ENCODE measurements around the gene SERPINI1.

Gene SERPINI1

DNA sequence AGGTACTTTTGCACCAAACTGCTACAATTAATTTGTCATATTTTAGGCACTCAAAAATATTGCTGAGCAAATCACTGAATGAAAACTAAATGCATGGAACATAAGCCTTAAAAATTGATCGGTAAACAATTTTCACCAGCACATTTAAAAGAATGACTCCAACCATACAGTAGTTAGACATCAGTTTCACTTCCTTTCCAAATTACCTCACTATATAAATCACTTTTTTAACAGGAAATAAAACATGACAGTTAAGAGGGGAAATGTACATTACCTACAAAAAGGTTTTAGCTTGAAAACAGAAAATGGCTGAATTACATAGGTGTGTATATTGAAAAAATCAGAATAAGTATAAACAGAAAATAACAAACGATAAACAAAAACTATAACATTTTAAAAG is 108.4 kb downstream of the SERPINI1 start:
- Histone ChIP-seq H3K4me3 (ENCODE audit: low read length) (no peak overlapping the region), H3K4me1 (ENCODE audit: control insufficient read depth, insufficient read depth, low read length) (no peaks in the 10 kb centered on the region), H3K27me3 (ENCODE audit: control insufficient read depth, insufficient read depth, low read length) (no peaks in the 10 kb centered on the region), H3K27ac (ENCODE audit: low read depth, low read length) (no peak overlapping the region), H3K36me3 (ENCODE audit: control insufficient read depth, insufficient read depth, low read length) (no peaks in the 10 kb centered on the region), H3K9ac (ENCODE audit: low read length) (no peak overlapping the region)

DNA sequence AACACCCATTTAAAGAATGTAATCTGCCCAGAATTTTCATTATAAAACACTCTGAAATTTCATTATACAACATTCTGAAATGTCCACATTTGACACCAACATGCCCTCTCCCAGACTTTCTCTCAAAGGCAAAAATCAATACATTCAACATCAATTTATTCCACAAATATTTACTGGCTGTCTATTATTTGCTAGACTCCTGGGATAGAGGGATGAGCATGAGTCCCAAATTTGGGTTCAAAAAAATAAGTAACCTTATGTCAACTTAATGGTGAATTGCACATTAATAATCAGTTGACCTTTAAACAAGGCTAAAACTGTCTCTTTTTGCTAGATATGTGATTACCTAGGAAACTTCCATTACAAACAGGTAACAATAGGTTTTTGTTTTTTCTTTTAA is 109.0 kb downstream of the SERPINI1 start:
- Histone ChIP-seq H3K4me1 (ENCODE audit: control insufficient read depth, insufficient read depth, low read length) (no peaks in the 10 kb centered on the region), H3K27ac (ENCODE audit: low read depth, low read length) (no peak overlapping the region), H3K36me3 (ENCODE audit: control insufficient read depth, insufficient read depth, low read length) (no peaks in the 10 kb centered on the region), H3K27me3 (ENCODE audit: control insufficient read depth, insufficient read depth, low read length) (no peaks in the 10 kb centered on the region), H3K9ac (ENCODE audit: low read length) (no peak overlapping the region), H3K4me3 (ENCODE audit: low read length) (no peak overlapping the region)

DNA sequence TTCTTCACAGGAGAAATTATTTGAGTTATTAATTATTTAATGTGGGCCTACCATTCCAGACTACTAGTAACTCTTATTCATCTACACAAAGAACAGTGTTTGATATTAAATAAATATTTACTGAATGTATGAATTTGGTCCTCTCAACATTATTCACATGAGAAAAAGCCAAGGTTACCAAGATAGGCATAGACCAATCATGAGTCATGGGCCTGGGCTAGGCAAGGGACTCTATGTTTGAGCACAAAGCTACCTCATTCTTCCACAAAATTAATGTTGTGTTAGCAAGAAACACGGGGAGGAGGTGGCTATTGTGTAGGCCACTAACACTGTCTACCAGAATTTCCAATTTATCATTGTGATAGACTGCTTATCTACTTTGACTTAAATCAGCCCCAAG is 115.7 kb downstream of the SERPINI1 start:
- H3K36me3 ChIP-seq (ENCODE audit: control insufficient read depth, insufficient read depth, low read length): no peaks in the 10 kb centered on the region
- no peak overlapping the region for H3K4me3 ChIP-seq (ENCODE audit: low read length)
- H3K27me3 ChIP-seq (ENCODE audit: control insufficient read depth, insufficient read depth, low read length): no peaks in the 10 kb centered on the region
- no peak overlapping the region for H3K27ac ChIP-seq (ENCODE audit: low read depth, low read length)
- H3K4me1 ChIP-seq (ENCODE audit: control insufficient read depth, insufficient read depth, low read length): no peaks in the 10 kb centered on the region
- H3K9ac ChIP-seq (ENCODE audit: low read length): no peak overlapping the region

DNA sequence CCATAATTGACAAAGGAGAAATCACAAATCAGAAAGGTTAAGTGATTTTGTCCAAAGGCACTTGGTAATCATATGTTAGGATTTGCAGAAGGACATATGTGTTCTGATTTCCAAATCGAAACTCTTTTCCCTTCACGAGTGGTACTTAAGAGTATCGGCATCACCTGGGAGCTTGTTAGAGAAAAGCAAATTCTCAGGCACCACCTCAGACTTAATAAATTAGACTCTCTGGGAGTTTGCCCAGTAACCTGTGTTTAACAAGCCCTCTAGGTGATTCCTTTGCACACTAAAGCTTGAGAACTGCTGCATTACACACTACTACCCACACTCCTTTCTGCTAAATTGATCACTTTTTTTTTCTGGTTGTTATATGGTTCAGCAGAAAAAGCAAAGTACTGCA is 116.2 kb downstream of the SERPINI1 start:
- H3K4me3 ChIP-seq (ENCODE audit: low read length): no peak overlapping the region
- H3K36me3 ChIP-seq (ENCODE audit: control insufficient read depth, insufficient read depth, low read length): no peaks in the 10 kb centered on the region
- no peaks in the 10 kb centered on the region for H3K4me1 ChIP-seq (ENCODE audit: control insufficient read depth, insufficient read depth, low read length)
- H3K27me3 ChIP-seq (ENCODE audit: control insufficient read depth, insufficient read depth, low read length): no peaks in the 10 kb centered on the region
- H3K9ac ChIP-seq (ENCODE audit: low read length): no peak overlapping the region
- no peak overlapping the region for H3K27ac ChIP-seq (ENCODE audit: low read depth, low read length)

DNA sequence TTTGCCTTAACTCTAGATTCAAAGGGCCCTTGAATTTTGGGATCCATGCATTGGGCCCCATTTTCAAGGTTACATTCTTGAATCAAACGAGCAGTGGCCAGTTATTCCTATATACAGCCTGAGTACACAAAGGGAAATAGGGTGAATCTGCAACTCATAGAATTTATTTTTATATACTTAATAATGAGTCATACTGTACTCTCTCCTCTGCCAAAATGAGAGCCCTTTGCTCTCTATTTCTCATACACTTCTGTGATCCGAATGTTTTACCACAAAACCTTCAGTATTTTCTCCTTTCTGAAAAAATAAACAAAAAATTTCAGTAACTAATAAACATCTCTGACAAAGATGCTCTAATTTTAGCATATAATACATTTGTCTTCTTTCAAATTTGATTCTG is 116.7 kb downstream of the SERPINI1 start:
- no peaks in the 10 kb centered on the region for H3K27me3 ChIP-seq (ENCODE audit: control insufficient read depth, insufficient read depth, low read length)

DNA sequence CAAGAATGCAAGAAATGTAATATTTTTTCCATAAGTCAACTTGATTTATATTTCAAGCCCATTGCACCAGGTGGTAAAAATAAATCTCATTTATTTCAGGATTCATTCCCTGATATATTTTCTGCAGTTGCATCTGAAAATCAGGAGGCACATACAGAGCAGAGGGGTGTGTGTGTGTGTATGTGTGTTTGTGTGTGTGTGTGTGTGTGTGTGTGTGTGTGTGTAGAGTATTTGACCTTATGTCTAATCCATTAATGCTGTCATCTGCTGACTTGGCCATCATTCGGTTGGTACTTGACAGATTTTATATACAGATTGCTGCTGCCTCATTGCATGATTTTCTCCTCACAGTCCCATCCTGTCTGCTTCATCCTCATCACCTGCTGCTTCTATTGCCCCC is 118.5 kb downstream of the SERPINI1 start:
- no peak overlapping the region for H3K9ac ChIP-seq (ENCODE audit: low read length)
- H3K36me3 ChIP-seq (ENCODE audit: control insufficient read depth, insufficient read depth, low read length): no peaks in the 10 kb centered on the region
- no peak overlapping the region for H3K27ac ChIP-seq (ENCODE audit: low read depth, low read length)
- no peaks in the 10 kb centered on the region for H3K4me1 ChIP-seq (ENCODE audit: control insufficient read depth, insufficient read depth, low read length)
- no peaks in the 10 kb centered on the region for H3K27me3 ChIP-seq (ENCODE audit: control insufficient read depth, insufficient read depth, low read length)
- H3K4me3 ChIP-seq (ENCODE audit: low read length): no peak overlapping the region

More for the DNA sequence above, 116.7 kb downstream of the SERPINI1 start:
- H3K4me3 ChIP-seq (ENCODE audit: low read length): no peak overlapping the region
- no peak overlapping the region for H3K9ac ChIP-seq (ENCODE audit: low read length)
- no peak overlapping the region for H3K27ac ChIP-seq (ENCODE audit: low read depth, low read length)
- H3K36me3 ChIP-seq (ENCODE audit: control insufficient read depth, insufficient read depth, low read length): no peaks in the 10 kb centered on the region
- no peaks in the 10 kb centered on the region for H3K4me1 ChIP-seq (ENCODE audit: control insufficient read depth, insufficient read depth, low read length)

DNA sequence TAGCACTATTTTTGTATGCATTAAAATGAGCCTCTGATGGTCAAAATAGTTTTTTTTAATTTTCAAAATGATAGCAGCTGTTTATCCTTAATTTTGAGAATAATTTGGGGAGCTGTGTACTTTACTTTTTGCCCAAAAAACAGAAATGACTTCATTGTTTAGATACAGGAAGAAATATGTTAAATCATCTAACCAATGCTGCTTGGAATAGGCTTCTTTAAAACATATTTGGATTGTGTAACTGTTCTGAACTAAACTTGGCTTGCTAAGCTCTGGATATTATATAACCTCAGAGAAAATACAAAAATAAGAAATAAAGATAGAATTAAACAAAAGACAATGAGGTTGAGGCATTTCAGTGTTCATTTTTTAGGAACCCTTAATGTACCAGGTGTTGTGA is 119.3 kb downstream of the SERPINI1 start:
- no peak overlapping the region for H3K27ac ChIP-seq (ENCODE audit: low read depth, low read length)
- no peak overlapping the region for H3K4me3 ChIP-seq (ENCODE audit: low read length)
- H3K4me1 ChIP-seq (ENCODE audit: control insufficient read depth, insufficient read depth, low read length): no peaks in the 10 kb centered on the region
- H3K36me3 ChIP-seq (ENCODE audit: control insufficient read depth, insufficient read depth, low read length): no peaks in the 10 kb centered on the region
- H3K9ac ChIP-seq (ENCODE audit: low read length): no peak overlapping the region
- no peaks in the 10 kb centered on the region for H3K27me3 ChIP-seq (ENCODE audit: control insufficient read depth, insufficient read depth, low read length)

DNA sequence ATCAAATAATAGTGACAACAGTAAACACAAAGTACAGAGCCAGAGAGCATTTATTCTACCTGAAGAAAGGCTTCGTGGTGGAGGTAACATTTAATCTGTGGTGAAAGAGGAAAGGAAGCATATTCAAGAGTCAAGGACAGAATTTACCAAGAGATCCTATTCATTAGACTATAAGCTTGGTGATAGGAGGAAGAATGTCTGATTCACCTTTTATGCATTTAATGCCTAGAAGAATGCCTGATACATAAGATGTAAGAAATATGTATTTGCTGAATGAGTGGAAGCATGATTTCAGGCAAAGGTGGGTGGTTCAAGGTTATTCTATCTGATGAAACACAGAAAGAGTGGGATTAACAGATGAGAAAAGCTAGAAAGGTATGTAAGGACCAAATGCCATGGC is 119.8 kb downstream of the SERPINI1 start:
- H3K4me1 ChIP-seq (ENCODE audit: control insufficient read depth, insufficient read depth, low read length): no peaks in the 10 kb centered on the region
- no peak overlapping the region for H3K9ac ChIP-seq (ENCODE audit: low read length)
- H3K27ac ChIP-seq (ENCODE audit: low read depth, low read length): no peak overlapping the region
- H3K4me3 ChIP-seq (ENCODE audit: low read length): no peak overlapping the region
- no peaks in the 10 kb centered on the region for H3K36me3 ChIP-seq (ENCODE audit: control insufficient read depth, insufficient read depth, low read length)
- no peaks in the 10 kb centered on the region for H3K27me3 ChIP-seq (ENCODE audit: control insufficient read depth, insufficient read depth, low read length)

DNA sequence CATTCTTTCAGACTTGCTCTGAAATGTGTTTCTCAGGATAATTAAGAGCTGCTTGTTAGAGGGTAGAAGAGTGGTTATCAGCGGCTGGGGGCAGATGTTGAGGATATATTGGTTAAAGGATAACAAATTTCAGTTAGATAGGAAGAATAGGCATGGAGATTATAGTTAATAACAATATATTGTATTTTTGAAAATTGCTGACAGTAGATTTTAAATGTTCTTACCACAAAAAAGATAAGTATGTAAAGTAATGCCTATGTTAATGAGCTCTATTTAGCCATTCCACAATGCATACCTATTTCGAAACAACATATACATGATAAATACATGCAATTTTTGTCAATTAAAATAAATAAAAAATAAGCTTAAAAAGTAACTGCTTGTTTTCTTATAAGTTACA is 123.3 kb downstream of the SERPINI1 start:
- no peak overlapping the region for H3K27ac ChIP-seq (ENCODE audit: low read depth, low read length)
- H3K36me3 ChIP-seq (ENCODE audit: control insufficient read depth, insufficient read depth, low read length): no peaks in the 10 kb centered on the region
- H3K27me3 ChIP-seq (ENCODE audit: control insufficient read depth, insufficient read depth, low read length): no peaks in the 10 kb centered on the region
- no peak overlapping the region for H3K9ac ChIP-seq (ENCODE audit: low read length)
- no peak overlapping the region for H3K4me3 ChIP-seq (ENCODE audit: low read length)
- H3K4me1 ChIP-seq (ENCODE audit: control insufficient read depth, insufficient read depth, low read length): no peaks in the 10 kb centered on the region

DNA sequence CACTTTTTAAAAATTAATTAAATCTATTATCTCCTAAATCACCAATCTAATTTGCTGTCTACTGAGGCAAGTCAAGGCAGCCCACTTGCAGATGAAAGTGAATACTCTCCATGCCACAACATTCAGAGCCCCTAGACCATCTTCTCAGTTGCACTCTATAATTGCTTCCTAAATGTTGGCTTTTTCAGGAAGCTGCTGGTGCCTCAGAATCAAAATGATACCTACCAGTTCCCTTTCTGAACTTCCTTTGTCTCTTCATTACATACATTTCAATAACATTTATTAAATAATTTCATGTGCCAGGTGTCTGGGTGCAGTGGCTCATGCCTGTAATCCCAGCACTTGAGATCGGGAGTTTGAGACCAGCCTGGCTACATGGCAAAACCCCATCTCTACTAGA is 124.1 kb downstream of the SERPINI1 start:
- H3K9ac ChIP-seq (ENCODE audit: low read length): no peak overlapping the region
- no peak overlapping the region for H3K27ac ChIP-seq (ENCODE audit: low read depth, low read length)

DNA sequence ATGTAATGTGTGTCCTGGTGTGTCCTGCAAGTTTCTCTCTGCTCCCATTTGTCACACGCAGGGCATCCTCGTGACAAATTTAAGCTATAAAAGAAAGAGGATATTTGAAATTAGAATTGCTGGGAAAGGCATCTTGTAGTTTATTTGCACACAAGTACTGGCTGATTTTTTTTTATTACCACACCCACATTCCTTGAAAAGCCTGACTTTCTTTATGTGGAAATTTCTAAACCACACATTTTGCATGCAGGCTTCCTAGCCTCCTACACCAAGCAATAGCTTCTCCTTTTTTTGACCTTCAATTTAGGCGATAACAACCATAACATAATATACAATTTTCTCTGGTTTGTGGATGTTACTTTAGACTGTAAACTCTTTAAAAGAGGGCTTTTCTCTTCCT is 126.1 kb downstream of the SERPINI1 start:
- H3K9ac ChIP-seq (ENCODE audit: low read length): no peak overlapping the region
- H3K27ac ChIP-seq (ENCODE audit: low read depth, low read length): no peak overlapping the region
- H3K36me3 ChIP-seq (ENCODE audit: control insufficient read depth, insufficient read depth, low read length): no peaks in the 10 kb centered on the region
- H3K4me1 ChIP-seq (ENCODE audit: control insufficient read depth, insufficient read depth, low read length): no peaks in the 10 kb centered on the region
- no peaks in the 10 kb centered on the region for H3K27me3 ChIP-seq (ENCODE audit: control insufficient read depth, insufficient read depth, low read length)
- H3K4me3 ChIP-seq (ENCODE audit: low read length): no peak overlapping the region

More for the DNA sequence above, 124.1 kb downstream of the SERPINI1 start:
- Histone ChIP-seq H3K4me3 (ENCODE audit: low read length) (no peak overlapping the region), H3K4me1 (ENCODE audit: control insufficient read depth, insufficient read depth, low read length) (no peaks in the 10 kb centered on the region), H3K27me3 (ENCODE audit: control insufficient read depth, insufficient read depth, low read length) (no peaks in the 10 kb centered on the region), H3K36me3 (ENCODE audit: control insufficient read depth, insufficient read depth, low read length) (no peaks in the 10 kb centered on the region)

DNA sequence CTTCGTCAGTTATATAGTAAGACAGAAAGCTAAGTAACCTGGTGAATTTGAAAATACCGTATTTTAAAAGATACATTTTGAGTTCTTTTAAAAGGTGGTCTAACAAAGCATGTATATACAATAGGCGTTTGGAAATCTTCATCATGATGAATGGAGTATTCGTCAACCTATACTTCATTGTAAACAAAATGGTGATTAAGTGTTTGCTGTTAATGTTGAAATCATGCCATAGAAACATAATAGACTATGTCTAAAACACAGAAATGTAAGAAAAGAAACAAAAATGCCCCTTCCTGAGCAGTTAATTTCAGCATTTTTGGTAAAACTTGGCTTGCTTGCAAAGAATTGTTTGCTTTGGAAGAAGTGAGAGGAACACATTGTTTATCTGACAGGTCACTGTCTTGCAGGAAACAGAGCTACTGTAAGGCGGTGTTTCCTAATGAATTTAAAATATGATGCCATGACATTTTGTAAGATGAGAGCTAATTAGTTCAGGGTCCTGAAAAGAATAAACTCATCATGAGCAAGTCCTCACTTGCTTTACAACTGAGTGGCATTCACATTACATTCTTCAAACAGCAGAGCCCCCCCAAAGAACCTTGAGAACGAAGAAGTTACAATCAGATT is 126.7 kb downstream of the SERPINI1 start:
- Histone ChIP-seq H3K36me3 (ENCODE audit: control insufficient read depth, insufficient read depth, low read length) (no peaks in the 10 kb centered on the region), H3K27me3 (ENCODE audit: control insufficient read depth, insufficient read depth, low read length) (no peaks in the 10 kb centered on the region), H3K4me1 (ENCODE audit: control insufficient read depth, insufficient read depth, low read length) (no peaks in the 10 kb centered on the region), H3K27ac (ENCODE audit: low read depth, low read length) (no peak overlapping the region), H3K4me3 (ENCODE audit: low read length) (no peak overlapping the region), H3K9ac (ENCODE audit: low read length) (no peak overlapping the region)

DNA sequence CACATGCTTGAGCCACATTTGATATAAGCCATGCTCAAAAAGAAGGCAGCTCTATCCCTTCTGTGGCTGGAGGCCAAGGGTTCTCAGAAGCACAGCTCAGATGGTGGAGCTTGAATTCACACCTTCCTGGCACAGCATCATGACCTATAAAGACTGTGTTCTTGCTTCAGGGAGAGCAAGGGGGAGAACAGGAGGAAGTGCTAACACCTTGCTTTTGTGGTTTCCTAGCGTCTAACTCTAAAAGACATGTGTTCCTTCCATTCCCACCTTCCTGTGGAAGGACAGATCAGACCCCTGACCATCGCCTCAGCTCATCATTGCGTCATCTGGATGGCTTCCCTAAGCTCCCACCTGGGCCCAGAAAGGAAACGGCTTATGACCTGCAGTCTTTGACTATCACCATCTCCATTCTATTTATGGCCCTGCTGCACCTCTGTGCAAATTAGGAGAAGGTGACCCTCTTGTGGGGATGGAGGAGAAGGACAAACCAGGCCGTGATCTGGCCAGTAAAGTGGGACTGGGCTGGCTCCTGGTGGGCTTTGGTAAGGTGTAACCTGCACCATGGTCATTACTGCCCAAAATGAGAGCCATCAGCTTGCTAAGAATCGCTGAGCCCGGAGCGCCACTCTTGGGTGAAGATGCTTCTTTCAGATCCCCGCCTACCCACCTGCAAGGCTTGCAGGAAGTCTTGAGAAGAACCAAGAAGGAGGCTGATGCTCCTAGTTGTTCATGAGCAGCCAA is 128.5 kb downstream of the SERPINI1 start:
- no peak overlapping the region for H3K4me3 ChIP-seq (ENCODE audit: low read length)
- H3K27ac ChIP-seq (ENCODE audit: low read depth, low read length): no peak overlapping the region
- H3K27me3 ChIP-seq (ENCODE audit: control insufficient read depth, insufficient read depth, low read length): no peaks in the 10 kb centered on the region
- H3K9ac ChIP-seq (ENCODE audit: low read length): no peak overlapping the region
- H3K36me3 ChIP-seq (ENCODE audit: control insufficient read depth, insufficient read depth, low read length): no peaks in the 10 kb centered on the region
- H3K4me1 ChIP-seq (ENCODE audit: control insufficient read depth, insufficient read depth, low read length): no peaks in the 10 kb centered on the region
